ENCODE measurements around the gene FAM78B.

Gene FAM78B, protein sequence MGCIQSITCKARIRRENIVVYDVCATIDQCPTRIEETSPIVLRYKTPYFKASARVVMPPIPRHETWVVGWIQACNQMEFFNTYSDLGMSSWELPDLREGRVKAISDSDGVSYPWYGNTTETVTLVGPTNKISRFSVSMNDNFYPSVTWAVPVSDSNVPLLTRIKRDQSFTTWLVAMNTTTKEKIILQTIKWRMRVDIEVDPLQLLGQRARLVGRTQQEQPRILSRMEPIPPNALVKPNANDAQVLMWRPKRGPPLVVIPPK

GRCh38 chr1:166166698-166167571 lies at the start of gene FAM78B:
FAM78B (minus strand) TSS chr1:166167001; CDS start chr1:166166248, 753 bp downstream.
- peak; percentile 33 for DNase-seq (ENCODE audit: low read depth)

- DNase-seq (ENCODE audit: low read depth): no peak
Observed at GRCh38 chr1:166202546-166202945, 35.7 kb upstream of the FAM78B start.

DNA sequence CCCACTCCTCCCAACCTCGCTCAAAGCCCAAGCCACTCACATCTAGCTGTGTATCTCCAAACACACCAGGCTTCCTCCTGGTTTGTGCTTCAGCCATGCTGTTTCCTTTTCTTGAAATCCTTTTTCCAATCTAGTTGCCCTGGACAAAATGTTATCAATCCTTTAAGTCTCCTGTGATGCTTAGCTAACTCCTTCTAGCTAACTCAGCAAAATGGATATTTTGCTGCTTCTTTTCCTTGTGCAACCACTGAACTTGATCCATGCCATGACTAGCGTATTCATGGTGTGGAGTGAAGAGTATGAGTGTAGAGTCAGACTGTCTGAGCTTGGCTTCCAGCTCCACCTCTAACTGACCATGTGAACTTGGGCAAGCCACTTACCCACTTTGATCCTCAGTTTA lies 33.9 kb upstream of the FAM78B start:
- no peak for DNase-seq (ENCODE audit: low read depth)

DNA sequence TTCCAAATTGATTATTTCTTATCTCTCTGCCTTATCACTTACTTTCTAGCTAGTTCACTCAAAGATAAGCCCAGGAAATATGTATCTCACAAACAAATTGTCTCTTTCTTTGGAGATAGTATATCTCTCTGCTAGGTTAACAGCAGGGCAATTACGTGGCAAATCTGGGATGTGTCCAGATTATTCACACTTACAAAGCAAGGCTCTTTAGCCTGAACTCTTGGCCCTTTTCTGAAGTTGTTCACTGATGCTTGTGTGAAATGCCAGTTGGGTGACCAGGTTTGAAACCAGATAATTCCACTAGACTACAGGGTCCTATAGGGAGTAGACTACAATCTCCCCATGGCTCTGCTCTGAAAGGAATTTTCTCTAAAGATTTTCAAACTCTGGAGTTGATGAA lies 30.8 kb upstream of the FAM78B start:
- no peak for DNase-seq (ENCODE audit: low read depth)

DNA sequence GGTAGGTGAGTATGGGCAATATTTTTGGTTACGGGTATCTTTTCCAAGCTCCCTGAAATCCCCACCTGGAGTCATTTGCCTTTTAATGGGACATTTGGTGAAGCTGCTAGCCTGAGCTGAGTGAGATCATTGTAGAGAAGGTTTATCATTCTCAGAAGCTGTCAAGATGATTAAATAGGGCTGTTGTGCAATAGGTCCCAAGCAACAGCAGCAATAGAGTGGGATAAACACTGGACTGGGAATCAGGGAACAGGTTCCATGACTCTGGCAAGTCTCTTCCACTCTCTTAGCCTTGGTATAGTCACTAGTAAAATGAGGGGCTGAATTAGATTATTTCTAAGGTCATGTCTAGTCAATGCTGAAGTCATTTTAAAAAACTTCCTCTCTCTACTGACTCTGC lies 30.3 kb upstream of the FAM78B start:
- no peak for DNase-seq (ENCODE audit: low read depth)

DNA sequence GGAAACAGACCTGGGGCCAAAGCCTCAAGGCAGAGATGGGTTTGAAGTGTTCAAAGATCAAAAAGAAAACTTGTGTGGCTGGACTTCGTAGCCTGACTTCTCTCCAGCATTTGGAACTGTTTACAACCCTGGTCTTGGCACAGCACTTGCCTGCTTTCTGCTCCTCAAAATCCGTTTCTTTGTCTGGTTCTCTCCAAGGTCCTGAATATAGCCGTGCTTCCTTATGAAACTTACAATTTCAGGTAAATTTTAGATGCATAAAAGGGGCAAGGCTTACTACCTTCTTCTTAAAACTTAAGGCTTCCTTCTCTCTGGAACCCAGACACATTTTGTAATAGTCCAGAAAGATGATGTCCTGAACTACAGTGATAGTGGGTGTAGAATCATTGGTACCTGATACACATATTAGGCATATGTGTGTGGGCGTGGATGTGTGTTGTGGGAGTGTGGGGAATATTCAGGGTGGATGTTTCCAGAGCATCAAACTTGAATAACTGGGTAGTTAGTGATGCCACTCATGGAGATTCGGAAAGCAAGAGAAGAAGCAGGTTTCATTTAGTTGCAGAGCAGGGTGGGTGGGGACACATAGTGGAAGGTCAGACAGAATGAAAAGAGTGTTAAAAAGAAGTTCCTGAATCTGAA lies 26.4 kb upstream of the FAM78B start:
- DNase-seq (ENCODE audit: low read depth): no peak

DNA sequence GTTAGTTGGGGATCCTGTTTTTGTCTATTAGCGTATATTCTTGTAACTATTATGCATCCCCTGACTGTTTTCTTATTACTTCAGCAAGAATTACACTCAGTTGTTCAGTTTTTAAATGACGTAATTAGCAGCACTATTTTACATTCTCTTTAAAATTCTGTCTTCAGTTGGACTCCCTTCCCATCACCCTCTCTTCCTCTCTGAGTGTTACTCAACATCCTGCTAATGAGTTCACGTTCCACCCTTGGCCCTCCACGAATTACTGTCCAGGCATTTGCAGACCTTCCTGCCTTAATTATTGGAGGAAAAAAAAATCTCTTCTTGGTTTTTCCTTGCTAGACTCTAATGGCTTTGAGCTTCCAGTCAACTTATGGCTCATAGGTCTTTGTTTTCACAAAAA lies 23.6 kb upstream of the FAM78B start:
- no peak for DNase-seq (ENCODE audit: low read depth)

DNA sequence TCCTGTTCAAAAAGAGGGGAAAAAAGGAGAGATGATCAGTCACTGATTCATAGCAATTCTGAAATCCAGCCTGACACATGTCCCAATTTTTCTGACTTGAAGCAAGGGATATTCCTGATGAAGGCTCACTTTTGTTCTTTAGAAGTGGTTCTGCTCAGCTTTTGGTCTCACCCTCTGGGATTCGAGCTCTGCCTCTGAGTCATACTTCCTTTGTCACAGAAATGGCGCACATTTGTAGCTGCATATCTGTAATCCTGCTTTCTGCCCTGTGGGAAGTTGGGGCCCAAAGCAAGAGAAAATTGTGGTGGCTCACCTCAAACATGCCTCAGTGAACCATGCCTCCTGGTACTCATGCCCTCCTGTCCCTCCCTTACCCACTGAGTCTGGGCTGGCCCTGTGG lies 22.3 kb upstream of the FAM78B start:
- no peak for DNase-seq (ENCODE audit: low read depth)

DNA sequence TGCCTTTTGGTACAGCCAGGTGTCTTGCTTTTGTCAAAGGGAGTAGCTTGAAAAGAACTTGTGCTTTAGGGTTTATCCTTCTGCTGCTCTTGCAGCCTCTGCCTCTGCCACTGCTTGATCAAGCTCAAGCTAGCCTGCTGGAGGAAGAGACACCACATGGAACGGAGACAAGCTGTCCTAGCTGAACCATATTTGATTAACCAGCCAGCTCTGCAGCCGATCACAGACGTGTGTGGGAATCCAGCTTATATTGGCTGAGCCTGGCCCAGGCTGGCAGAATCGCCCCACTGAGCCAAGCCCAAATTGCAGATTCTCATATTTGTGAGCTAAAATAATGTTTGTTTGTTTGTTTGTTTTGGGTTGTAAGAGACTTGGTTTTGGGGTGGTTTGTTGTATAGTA lies 18.7 kb upstream of the FAM78B start:
- DNase-seq (ENCODE audit: low read depth): no peak

- DNase-seq (ENCODE audit: low read depth): no peak
Observed at GRCh38 chr1:166184897-166185296, 18.1 kb upstream of the FAM78B start.

- no peak for DNase-seq (ENCODE audit: low read depth)
Observed at GRCh38 chr1:166184012-166184411, 17.2 kb upstream of the FAM78B start.

DNA sequence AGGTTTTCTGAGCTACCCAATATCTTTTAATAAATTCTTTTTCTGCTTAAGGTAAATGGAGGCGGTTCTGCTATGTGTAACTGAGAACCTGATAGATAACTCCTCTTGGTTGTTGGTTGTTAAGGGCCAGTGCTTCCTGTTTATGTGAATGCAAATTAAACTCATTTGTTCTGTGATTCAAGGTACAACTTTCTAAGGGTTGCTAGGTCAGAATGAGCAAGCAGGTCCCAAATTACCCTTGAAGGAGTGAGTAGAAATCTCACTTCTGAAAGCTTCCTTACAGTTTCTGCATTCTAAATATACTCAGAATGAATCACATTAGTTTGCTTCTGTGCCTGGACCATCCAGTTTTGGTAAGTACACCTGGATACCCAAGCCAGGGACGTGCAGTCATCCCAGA lies 15.5 kb upstream of the FAM78B start:
- DNase-seq (ENCODE audit: low read depth): no peak

- DNase-seq (ENCODE audit: low read depth): no peak
Observed at GRCh38 chr1:166176416-166176815, 9.6 kb upstream of the FAM78B start.

DNA sequence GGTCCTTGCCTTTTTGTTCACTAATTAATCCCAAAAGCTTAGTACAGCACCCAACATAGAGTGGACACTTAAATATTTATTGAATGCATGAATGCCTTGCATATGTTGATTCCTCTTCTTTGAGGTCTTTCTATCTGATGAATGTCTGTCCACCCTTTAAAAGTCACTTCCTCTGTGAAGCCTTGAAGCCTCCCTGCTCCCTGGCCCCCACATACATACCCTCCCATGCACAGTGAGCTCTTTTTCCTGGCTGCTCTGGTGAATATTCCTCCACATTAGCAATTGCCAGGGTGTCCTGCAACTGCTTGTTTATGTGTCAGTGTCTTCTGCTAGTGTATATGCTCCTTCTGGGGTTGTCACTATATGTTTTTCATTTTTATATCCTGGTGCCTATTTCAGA lies 8.2 kb upstream of the FAM78B start:
- DNase-seq (ENCODE audit: low read depth): no peak

- no peak for DNase-seq (ENCODE audit: low read depth)
Observed at GRCh38 chr1:166174108-166174507, 7.3 kb upstream of the FAM78B start.

DNA sequence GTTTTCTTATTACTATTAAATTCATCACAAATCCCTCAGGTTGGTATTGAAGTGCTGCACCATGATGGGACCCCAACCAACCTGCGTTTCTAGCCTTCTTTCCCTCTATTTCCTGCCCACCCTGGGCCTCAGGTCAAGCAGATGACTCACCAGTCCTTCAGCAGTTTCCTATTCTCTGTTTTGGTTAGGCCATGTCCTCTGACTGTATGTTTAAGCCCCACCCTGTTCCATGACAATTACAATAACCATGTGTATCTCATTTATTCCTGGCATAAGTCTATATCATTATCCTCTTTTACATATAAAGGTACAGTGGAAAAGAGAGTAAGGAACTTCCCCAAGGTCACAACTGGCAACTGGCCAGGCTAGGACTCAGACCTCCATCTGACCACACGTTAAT lies 5.3 kb upstream of the FAM78B start:
- DNase-seq (ENCODE audit: low read depth): no peak

- no peak for DNase-seq (ENCODE audit: low read depth)
Observed at GRCh38 chr1:166170726-166171125, 3.9 kb upstream of the FAM78B start.

- no peak for DNase-seq (ENCODE audit: low read depth)
Observed at GRCh38 chr1:166170075-166170474, 3.3 kb upstream of the FAM78B start.

- no peak for DNase-seq (ENCODE audit: low read depth)
Observed at GRCh38 chr1:166169182-166169581, 2.4 kb upstream of the FAM78B start.

DNA sequence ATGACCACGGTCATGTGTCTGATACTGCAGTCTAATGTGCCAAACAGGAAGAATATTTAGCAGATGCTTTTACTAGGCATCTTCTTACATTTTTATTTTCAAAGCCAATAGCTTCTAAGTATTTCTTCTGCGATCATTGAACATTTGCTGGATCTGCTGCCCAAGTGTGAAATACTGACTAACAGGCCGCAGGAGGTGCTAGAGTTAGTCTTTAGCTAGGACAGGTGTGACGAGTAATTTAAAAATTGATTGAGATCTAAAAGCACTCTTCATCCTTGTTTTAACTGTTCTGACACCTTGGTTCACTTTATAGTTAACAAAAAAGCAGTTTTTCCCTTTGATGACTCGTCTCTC lies 748 bp upstream of the FAM78B start:
- DNase-seq (ENCODE audit: low read depth): no peak

GRCh38 chr1:166166329-166166697 lies 488 bp downstream of the FAM78B start:
- no peak for DNase-seq (ENCODE audit: low read depth)

GRCh38 chr1:166165661-166166328 lies 1.0 kb downstream of the FAM78B start:
- DNase-seq (ENCODE audit: low read depth): no peak
